Gastroesophageal sphincter (tissue), 3 donors: ENCODE results near the gene ANKRD60.

Experiments used
- CTCF ChIP-seq, 4 experiments: fragments of 200-600 bp in 2 of 4; fragments of 450-650 bp in 2 of 4; sonication (generic) in 1 of 4; IDR thresholded peaks; one replicate each; pipeline ENCODE4 v1.5.1; 2017 to 2019; ENCODE audit warnings: antibody characterized with exemption in 4 of 4, mild to moderate bottlenecking in 2 of 4, moderate library complexity in 2 of 4
- EP300 ChIP-seq: sonication (generic); formaldehyde crosslinking; IDR thresholded peaks from one replicate; pipeline ENCODE4 v1.6.1; 2017; ENCODE audit warnings: antibody characterized with exemption, mild to moderate bottlenecking
- POLR2A ChIP-seq, 2 donors: fragments of 450-650 bp; IDR thresholded peaks; one replicate each; pipeline ENCODE4 v1.6.1; 2017; ENCODE audit warnings: antibody characterized with exemption in 2 of 2, mild to moderate bottlenecking in 2 of 2, moderate library complexity in 1 of 2
- POLR2AphosphoS5 ChIP-seq: sonication (generic); formaldehyde crosslinking; IDR thresholded peaks from one replicate; pipeline ENCODE4 v1.6.1; 2017; ENCODE audit warnings: antibody characterized with exemption

DNA sequence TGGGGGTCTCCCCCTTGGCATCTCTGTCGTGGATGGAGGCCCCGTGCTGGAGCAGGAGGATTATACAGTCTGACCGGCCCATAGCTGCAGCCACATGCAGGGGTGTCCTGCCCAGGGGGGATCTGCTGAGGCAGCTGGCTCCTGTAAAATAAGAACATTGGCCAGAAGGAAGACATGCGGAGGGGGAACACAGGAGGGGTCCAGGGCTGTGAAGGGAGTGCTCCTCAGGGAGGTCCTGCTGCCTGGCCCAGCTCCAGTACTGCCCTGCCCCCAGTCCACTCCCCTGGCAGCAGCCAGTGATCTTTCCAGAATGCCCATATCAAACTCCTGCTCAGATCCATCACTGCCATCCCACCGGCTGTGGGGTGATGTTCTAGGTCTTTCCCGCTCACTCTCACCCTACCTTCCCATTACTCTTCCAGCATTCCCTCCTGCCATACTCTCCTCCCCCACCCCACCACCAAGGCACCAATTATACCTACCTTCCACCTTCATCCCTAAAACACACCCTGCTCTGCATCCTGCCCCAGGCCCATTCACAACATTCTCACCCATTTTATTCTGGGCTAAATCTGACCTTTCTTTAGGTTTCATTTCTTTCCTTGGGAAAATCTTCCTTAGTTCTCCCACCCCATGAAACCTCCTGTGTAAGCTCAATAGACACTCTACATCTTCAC, 9.7 kb downstream of the ANKRD60 start:
- TF ChIP-seq CTCF (IDR thresholded peaks at IDR 0.05) = no peak
- TF ChIP-seq POLR2A (IDR thresholded peaks at IDR 0.05) = no peak
- no peak for TF ChIP-seq EP300
- TF ChIP-seq POLR2AphosphoS5 = no peak
